Activated B cell treated with CpG ODN at 0.5 μM for 24 hours (primary cell): ENCODE results near the gene SLC4A5. TPM values are rescaled to one million over a fixed set of nuclear protein-coding genes. Genes with fewer than 3 reads are reported as not detected.

Source experiments
- ATAC-seq: fragments of 200-7000 bp; cut with Tn5 transposase; one replicate; pipeline ENCODE4 v1.10.0; 2021; ENCODE audit warnings: low read depth, mild to moderate bottlenecking, moderate library complexity
- CTCF ChIA-PET: fragments of 350-600 bp; sonication (Branson Sonifier 250); formaldehyde crosslinking; loops from one replicate; lab custom pipeline; 2021; ENCODE audit warnings: antibody characterized with exemption; lab: Charles Lee
- POLR2A ChIA-PET: fragments of 350-600 bp; sonication (Branson Sonifier 250); formaldehyde crosslinking; loops from one replicate; lab custom pipeline; 2021; ENCODE audit warnings: antibody characterized with exemption; lab: Charles Lee
- DNase-seq: peaks from one replicate; pipeline ENCODE4 v3.0.0; 2022
- H3K27ac Mint-ChIP-seq: one replicate; pipeline ENCODE4 v1.8.0; 2020; ENCODE audit warnings: mixed read lengths
- H3K27me3 Mint-ChIP-seq: one replicate; pipeline ENCODE4 v1.8.0; 2021; ENCODE audit warnings: mixed read lengths
- H3K36me3 Mint-ChIP-seq: one replicate; pipeline ENCODE4 v1.8.0; 2021; ENCODE audit warnings: low read depth, mixed read lengths
- H3K4me1 Mint-ChIP-seq: one replicate; pipeline ENCODE4 v1.8.0; 2021; ENCODE audit warnings: mixed read lengths
- H3K4me3 Mint-ChIP-seq: one replicate; pipeline ENCODE4 v1.8.0; 2020; ENCODE audit warnings: mild to moderate bottlenecking, mixed read lengths
- H3K9me3 Mint-ChIP-seq: one replicate; pipeline ENCODE4 v1.8.0; 2020; ENCODE audit warnings: mixed read lengths
- CTCF ChIP-seq: fragments of 200-600 bp; IDR thresholded peaks from one replicate; pipeline ENCODE4 v1.8.0; 2022; ENCODE audit warnings: antibody characterized with exemption, mild to moderate bottlenecking
- intact Hi-C: fragments of 100-400 bp; cut with micrococcal nuclease; formaldehyde crosslinking; loops from one replicate; pipeline ENCODE4 v1.15.1; 2024
- total RNA-seq: library from RNA; stranded (reverse); gene quantifications from 2 replicates; pipeline ENCODE4 v1.2.3, GENCODE V29; 2022

The SLC4A5 gene
- total RNA-seq, 1 donor from 2014 or later: 5.9 TPM

GRCh38 chr2:74334931-74335333, 8.3 kb downstream of the SLC4A5 start:
- Mint-ChIP-seq H3K36me3 (peaks cover 4% of the 10 kb centered on the region), H3K9me3 (no peaks in the 10 kb centered on the region), H3K27me3 (no peaks in the 10 kb centered on the region), H3K4me1 (no peaks in the 10 kb centered on the region), H3K4me3 (no peak overlapping the region), H3K27ac (no peak overlapping the region)
- intact Hi-C loops: loop anchor here (1.0 to 5.0 kb wide), 7 partner anchors 68 to 511 kb away; partner anchors contain the start of gene BOLA3
- peak; percentile 96 for TF ChIP-seq CTCF
- CTCF ChIA-PET: interaction anchor here (0.6 to 5.2 kb wide), 46 partner anchors 9 to 511 kb away, joined by 3 to 114 read pairs (median 3); partner anchors contain the start of genes BOLA3, MOB1A, MTHFD2 and SLC4A5
- peak; percentile 66 for ATAC-seq
- POLR2A ChIA-PET: interaction anchor here (0.7 to 1.9 kb wide), 4 partner anchors 10 to 506 kb away, joined by 4 to 6 read pairs (median 4); partner anchors contain the start of genes MOB1A and STAMBP
- DNase-seq: peak; percentile 62

GRCh38 chr2:74333896-74334586, 9.2 kb downstream of the SLC4A5 start:
- no peak for TF ChIP-seq CTCF
- ChIA-PET CTCF (interaction anchor here (0.7 to 5.2 kb wide), 23 partner anchors 10 to 510 kb away, joined by 3 to 114 read pairs (median 5); partner anchors contain the start of genes BOLA3 and STAMBP), POLR2A (interaction anchor here (1.1 to 1.9 kb wide), 2 partner anchors 9 to 505 kb away, joined by 4 read pairs; partner anchors contain the start of gene STAMBP)
- no peaks in the 10 kb centered on the region for H3K27me3 Mint-ChIP-seq
- no peak for DNase-seq
- no peaks in the 10 kb centered on the region for H3K4me1 Mint-ChIP-seq
- no peak for ATAC-seq
- H3K36me3 Mint-ChIP-seq: peaks cover 4% of the 10 kb centered on the region
- no peaks in the 10 kb centered on the region for H3K9me3 Mint-ChIP-seq
- no peak overlapping the region for H3K4me3 Mint-ChIP-seq
- no peak overlapping the region for H3K27ac Mint-ChIP-seq
- intact Hi-C loops: loop anchor here (1.0 to 5.0 kb wide), 3 partner anchors 187 to 426 kb away; partner anchors contain the start of gene BOLA3

- ATAC-seq: no peak
- no peak overlapping the region for H3K27ac Mint-ChIP-seq
Measured at GRCh38 chr2:74333175-74333574, 10.0 kb downstream of the SLC4A5 start.

GRCh38 chr2:74332550-74333174, 10.6 kb downstream of the SLC4A5 start:
- intact Hi-C loops: loop anchor here (5.0 kb wide), 1 partner anchor 255 kb away; no protein-coding TSS in a partner anchor
- Mint-ChIP-seq H3K27me3 (no peaks in the 10 kb centered on the region), H3K27ac (no peak overlapping the region), H3K9me3 (no peaks in the 10 kb centered on the region), H3K4me3 (no peak overlapping the region), H3K36me3 (peaks cover 4% of the 10 kb centered on the region), H3K4me1 (no peaks in the 10 kb centered on the region)
- ChIA-PET CTCF (interaction anchor here (0.8 to 5.2 kb wide), 3 partner anchors 83 to 509 kb away, joined by 3 to 114 read pairs (median 81); no protein-coding TSS in a partner anchor), POLR2A (no interaction called here)
- DNase-seq (no peak), ATAC-seq (no peak)
- no peak for TF ChIP-seq CTCF

More at GRCh38 chr2:74333175-74333574, 10.0 kb downstream of the SLC4A5 start:
- no peak for TF ChIP-seq CTCF
- Mint-ChIP-seq H3K36me3 (peaks cover 4% of the 10 kb centered on the region), H3K9me3 (no peaks in the 10 kb centered on the region), H3K4me3 (no peak overlapping the region), H3K27me3 (no peaks in the 10 kb centered on the region), H3K4me1 (no peaks in the 10 kb centered on the region)
- DNase-seq: no peak
- CTCF ChIA-PET: interaction anchor here (0.8 to 5.2 kb wide), 3 partner anchors 83 to 509 kb away, joined by 3 to 114 read pairs (median 81); no protein-coding TSS in a partner anchor
- intact Hi-C loops: loop anchor here (5.0 kb wide), 1 partner anchor 254 kb away; no protein-coding TSS in a partner anchor
- POLR2A ChIA-PET: no interaction called here
